Tibial nerve (tissue), 4 donors: ENCODE measurements around the gene CLRN2. TPM values are rescaled to one million over a fixed set of nuclear protein-coding genes. Genes with fewer than 3 reads are reported as not detected.

Source experiments
- DNase-seq, 2 donors: peaks; one replicate each; pipeline ENCODE4 v3.0.0-alpha.2; 2019; ENCODE audit warnings: low spot score in 2 of 2
- H3K27ac ChIP-seq, 4 donors: fragments of 200-600 bp; sonication (generic) in 3 of 4; one replicate each; pipeline ENCODE4 v1.5.1; 2017 to 2019; ENCODE audit warnings: mild to moderate bottlenecking in 1 of 4
- H3K27me3 ChIP-seq, 2 donors: fragments of 200-600 bp; sonication (generic) in 1 of 2; one replicate each; pipeline versions ENCODE4 v1.5.1 to v1.6.0; 2017 to 2019
- H3K36me3 ChIP-seq, 3 donors: fragments of 200-600 bp; sonication (generic); one replicate each; pipeline ENCODE4 v1.5.1; 2018 to 2019
- H3K4me1 ChIP-seq, 4 donors: fragments of 200-600 bp; sonication (generic) in 3 of 4; one replicate each; pipeline ENCODE4 v1.5.1; 2017 to 2019
- H3K4me3 ChIP-seq, 4 donors: fragments of 200-600 bp; sonication (generic) in 3 of 4; one replicate each; pipeline ENCODE4 v1.5.1; 2017 to 2019; ENCODE audit warnings: mild to moderate bottlenecking in 1 of 4, moderate library complexity in 1 of 4
- H3K9me3 ChIP-seq, 4 donors: fragments of 200-600 bp; sonication (generic) in 3 of 4; one replicate each; pipeline ENCODE4 v1.5.1; 2017 to 2019
- EP300 ChIP-seq, 2 donors: sonication (generic); formaldehyde crosslinking; IDR thresholded peaks; one replicate each; pipeline ENCODE4 v1.6.1; 2017; ENCODE audit warnings: antibody characterized with exemption in 2 of 2, mild to moderate bottlenecking in 1 of 2
- POLR2A ChIP-seq, 2 donors: fragments of 450-650 bp; IDR thresholded peaks; one replicate each; pipeline ENCODE4 v1.6.1; 2017; ENCODE audit warnings: antibody characterized with exemption in 2 of 2, mild to moderate bottlenecking in 2 of 2, moderate library complexity in 2 of 2
- WGBS, 2 donors: methylation state at CpG; one replicate each; pipeline ENCODE4 v1.1.5; 2018; 5-methylcytosine and 5-hydroxymethylcytosine counted together
- total RNA-seq, 4 donors: library from RNA; depleted of rRNA; stranded (reverse); fragments of >200 nt; gene quantifications; one replicate each; pipeline ENCODE4 v1.1.0, GENCODE V29; 2016
- TF ChIP-seq, protein P1 (sequence below), 5 experiments: fragments of 200-600 bp in 3 of 5; fragments of 450-650 bp in 2 of 5; sonication (generic) in 3 of 5; IDR thresholded peaks; one replicate each; pipeline ENCODE4 v1.5.1; 2016 to 2019; ENCODE audit warnings: antibody characterized with exemption in 5 of 5, mild to moderate bottlenecking in 3 of 5, moderate library complexity in 2 of 5

Gene CLRN2
- total RNA-seq, 4 donors from 2014 or later, result not detected

DNA sequence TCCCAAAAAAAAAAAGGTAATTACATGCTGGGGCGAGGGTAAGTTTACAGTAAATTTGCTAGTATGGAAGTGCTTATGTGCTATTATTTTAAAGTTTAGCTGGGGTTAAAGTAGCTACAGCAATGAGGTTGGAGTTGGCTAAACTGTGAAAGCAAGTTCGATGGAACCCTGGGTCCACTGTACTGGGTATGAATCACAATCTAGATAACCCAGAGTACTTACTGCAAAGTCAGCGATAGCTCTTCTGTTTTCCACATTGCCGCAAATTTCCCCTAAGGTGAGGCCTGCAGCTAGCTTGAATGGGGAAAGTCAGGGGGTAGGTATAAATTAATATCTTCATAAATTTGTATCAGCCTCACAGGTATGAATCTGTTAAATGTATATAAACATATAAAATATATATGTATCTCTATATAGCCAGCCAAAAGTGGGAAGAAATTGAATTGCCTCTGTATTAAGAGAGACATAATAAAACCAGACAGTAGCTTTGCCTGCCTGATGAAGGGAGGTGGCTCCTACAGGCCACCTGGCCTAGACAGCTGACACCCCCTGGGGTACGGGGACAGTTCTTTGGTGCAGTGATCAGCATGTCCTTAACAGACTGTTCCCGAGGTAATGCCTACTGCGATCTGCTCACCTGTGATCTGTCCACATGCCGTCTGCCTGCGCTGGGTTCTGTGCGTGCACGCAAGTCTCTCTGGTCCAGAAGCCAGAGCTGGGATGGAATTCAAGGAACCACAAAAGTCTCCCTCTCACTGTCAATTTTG lies 30.6 kb downstream of the CLRN2 start:
- Histone ChIP-seq H3K9me3 (no peaks in the 10 kb centered on the region), H3K4me1 (peaks cover 0 to 7% (median 3%) of the 10 kb centered on the region in 4 donors), H3K36me3 (no peaks in the 10 kb centered on the region), H3K27me3 (no peaks in the 10 kb centered on the region), H3K27ac (no peak overlapping the region), H3K4me3 (no peak overlapping the region)
- TF ChIP-seq EP300 (IDR thresholded peaks at IDR 0.05), result no peak
- 70 to 75% methylated on average over 11 of the region's 11 CpGs for WGBS, 2 donors
- DNase-seq, result no peak

DNA sequence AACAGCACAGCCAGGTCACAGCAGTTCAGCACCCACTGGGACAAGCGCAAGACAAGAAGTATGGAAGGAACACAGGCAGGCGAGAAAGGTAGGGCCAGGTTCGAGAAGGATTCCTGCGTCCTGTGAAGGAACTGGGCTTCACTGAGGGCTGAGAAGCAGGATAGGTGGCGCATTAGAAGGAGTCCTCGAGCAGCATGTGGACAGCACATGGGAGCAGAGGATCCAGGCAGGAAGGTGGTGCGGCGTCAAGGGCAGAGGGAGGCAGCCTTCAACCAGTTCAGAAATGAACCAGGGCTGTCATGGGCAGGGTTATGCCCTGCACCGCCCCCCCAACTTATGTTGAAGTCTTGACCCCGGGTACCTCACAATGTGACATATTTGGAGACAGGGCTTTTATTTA lies 31.3 kb downstream of the CLRN2 start:
- no peak for DNase-seq
- Histone ChIP-seq H3K27ac (no peak overlapping the region), H3K4me3 (no peak overlapping the region), H3K36me3 (no peaks in the 10 kb centered on the region), H3K4me1 (peaks cover 0 to 7% (median 3%) of the 10 kb centered on the region in 4 donors), H3K27me3 (no peaks in the 10 kb centered on the region), H3K9me3 (no peaks in the 10 kb centered on the region)
- no peak for TF ChIP-seq POLR2A (IDR thresholded peaks at IDR 0.05)
- TF ChIP-seq, protein P1, sequence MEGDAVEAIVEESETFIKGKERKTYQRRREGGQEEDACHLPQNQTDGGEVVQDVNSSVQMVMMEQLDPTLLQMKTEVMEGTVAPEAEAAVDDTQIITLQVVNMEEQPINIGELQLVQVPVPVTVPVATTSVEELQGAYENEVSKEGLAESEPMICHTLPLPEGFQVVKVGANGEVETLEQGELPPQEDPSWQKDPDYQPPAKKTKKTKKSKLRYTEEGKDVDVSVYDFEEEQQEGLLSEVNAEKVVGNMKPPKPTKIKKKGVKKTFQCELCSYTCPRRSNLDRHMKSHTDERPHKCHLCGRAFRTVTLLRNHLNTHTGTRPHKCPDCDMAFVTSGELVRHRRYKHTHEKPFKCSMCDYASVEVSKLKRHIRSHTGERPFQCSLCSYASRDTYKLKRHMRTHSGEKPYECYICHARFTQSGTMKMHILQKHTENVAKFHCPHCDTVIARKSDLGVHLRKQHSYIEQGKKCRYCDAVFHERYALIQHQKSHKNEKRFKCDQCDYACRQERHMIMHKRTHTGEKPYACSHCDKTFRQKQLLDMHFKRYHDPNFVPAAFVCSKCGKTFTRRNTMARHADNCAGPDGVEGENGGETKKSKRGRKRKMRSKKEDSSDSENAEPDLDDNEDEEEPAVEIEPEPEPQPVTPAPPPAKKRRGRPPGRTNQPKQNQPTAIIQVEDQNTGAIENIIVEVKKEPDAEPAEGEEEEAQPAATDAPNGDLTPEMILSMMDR (IDR thresholded peaks at IDR 0.05), result no peak
- no peak for TF ChIP-seq EP300 (IDR thresholded peaks at IDR 0.05)
- 83 to 87% methylated on average over 10 of the region's 10 CpGs for WGBS, 2 donors

DNA sequence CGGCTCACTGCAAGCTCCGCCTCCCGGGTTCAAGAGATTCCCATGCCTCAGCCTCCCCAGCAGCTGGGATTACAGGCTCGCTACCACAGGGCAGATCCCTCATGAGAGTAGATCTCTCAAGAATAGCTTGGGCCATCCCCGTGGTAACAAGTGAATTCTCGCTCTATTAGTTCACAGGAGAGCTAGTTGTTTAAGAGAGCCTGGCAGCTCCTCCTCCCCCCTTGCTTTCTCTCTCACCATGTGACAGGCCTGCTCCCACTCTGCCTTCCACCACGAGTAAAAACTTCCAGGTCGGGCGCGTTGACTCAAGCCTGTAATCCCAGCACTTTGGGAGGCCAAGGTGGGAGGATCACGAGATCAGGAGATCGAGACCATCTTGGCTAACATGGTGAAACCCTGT lies 31.7 kb downstream of the CLRN2 start:
- Histone ChIP-seq H3K27me3 (no peaks in the 10 kb centered on the region), H3K9me3 (no peaks in the 10 kb centered on the region), H3K4me1 (peaks cover 0 to 7% (median 3%) of the 10 kb centered on the region in 4 donors), H3K27ac (no peak overlapping the region), H3K36me3 (no peaks in the 10 kb centered on the region), H3K4me3 (no peak overlapping the region)
- no peak for DNase-seq
- WGBS, 2 donors, result 80% methylated on average over 12 of the region's 12 CpGs
- TF ChIP-seq EP300 (IDR thresholded peaks at IDR 0.05) (no peak), POLR2A (IDR thresholded peaks at IDR 0.05) (no peak)
- TF ChIP-seq, protein P1 (IDR thresholded peaks at IDR 0.05), result no peak

DNA sequence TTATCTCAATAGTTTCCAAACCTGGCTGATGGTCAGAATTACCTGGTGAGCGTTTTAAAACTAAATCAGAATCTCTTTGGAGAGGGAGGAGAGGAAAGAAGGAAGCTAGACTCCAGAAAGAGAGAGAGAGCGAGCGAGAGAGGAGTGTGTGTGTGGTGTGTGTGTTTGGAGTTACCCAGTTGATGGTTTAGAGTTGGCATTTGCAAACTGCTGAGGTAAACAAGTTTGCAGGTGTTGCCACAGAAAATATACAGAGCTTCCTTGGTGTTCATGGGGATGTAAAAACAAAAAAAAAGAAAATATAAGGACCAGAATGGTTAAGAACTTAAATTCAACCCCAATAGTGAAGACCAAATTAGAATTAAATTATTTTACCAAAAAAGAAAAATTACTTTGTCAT lies 35.6 kb downstream of the CLRN2 start:
- 87 to 93% methylated on average over 3 of the region's 3 CpGs for WGBS, 2 donors
- Histone ChIP-seq H3K27me3 (no peaks in the 10 kb centered on the region), H3K4me1 (no peaks in the 10 kb centered on the region), H3K9me3 (no peaks in the 10 kb centered on the region), H3K27ac (no peak overlapping the region), H3K4me3 (no peak overlapping the region), H3K36me3 (no peaks in the 10 kb centered on the region)
- no peak for TF ChIP-seq EP300 (IDR thresholded peaks at IDR 0.05)
- TF ChIP-seq, protein P1 (IDR thresholded peaks at IDR 0.05), result no peak
- no peak for TF ChIP-seq POLR2A (IDR thresholded peaks at IDR 0.05)
- DNase-seq, result no peak

DNA sequence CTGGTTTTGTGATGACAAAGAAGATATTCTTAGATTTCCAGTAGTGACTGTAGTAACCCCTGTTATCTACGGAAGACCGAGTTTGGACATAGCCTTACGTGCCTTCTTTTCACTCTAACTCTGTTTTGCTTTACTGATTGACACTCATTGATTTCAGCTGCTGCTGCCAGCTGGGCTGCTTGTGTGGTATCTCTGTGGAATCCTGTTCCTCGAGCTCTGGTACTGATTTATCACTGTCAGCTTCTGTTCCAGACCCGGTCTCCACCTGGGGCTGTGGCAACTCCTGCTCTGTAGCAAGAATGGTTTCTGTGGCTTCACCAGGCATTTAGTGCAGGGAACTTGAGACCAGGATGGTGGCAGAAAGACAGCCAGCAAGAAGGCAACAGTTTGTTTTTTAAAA lies 37.5 kb downstream of the CLRN2 start:
- no peak for DNase-seq
- no peak for TF ChIP-seq POLR2A (IDR thresholded peaks at IDR 0.05)
- TF ChIP-seq, protein P1 (IDR thresholded peaks at IDR 0.05), result no peak
- no peaks in the 10 kb centered on the region for H3K27me3 ChIP-seq
- H3K9me3 ChIP-seq, result no peaks in the 10 kb centered on the region
- 63 to 67% methylated on average over 5 of the region's 5 CpGs for WGBS, 2 donors
- no peaks in the 10 kb centered on the region for H3K36me3 ChIP-seq
- H3K4me3 ChIP-seq, result no peak overlapping the region
- no peak overlapping the region for H3K27ac ChIP-seq
- no peaks in the 10 kb centered on the region for H3K4me1 ChIP-seq
